SK-N-SH (cell line): ENCODE data around the gene TEAD3.
"Not testable (repeated sequence)": the region's sequence is repeated elsewhere in the genome, so short reads cannot be mapped to it uniquely, and the experiment has no call there.

Experiments
- EZH2phosphoT487 ChIP-seq: fragments of 200-600 bp; sonication (generic); IDR thresholded peaks from 2 replicates; pipeline ENCODE4 v1.6.1; 2017; ENCODE audit warnings: low read depth, mixed run types, mild to moderate bottlenecking, antibody characterized with exemption, moderate library complexity, borderline replicate concordance
- MXI1 ChIP-seq: IDR thresholded peaks from 2 replicates; pipeline ENCODE4 v1.6.1; 2012; ENCODE audit warnings: mild to moderate bottlenecking, low read depth, low read length, improper control_type of control experiment
- TCF12 ChIP-seq: IDR thresholded peaks from 2 replicates; pipeline ENCODE4 v1.4.0; 2012
- YY1 ChIP-seq: IDR thresholded peaks from 2 replicates; pipeline ENCODE4 v1.4.0; 2012; ENCODE audit warnings: low read depth, mild to moderate bottlenecking
- TF ChIP-seq, protein P1 (sequence below): fragments of 200-600 bp; sonication (generic); IDR thresholded peaks from 2 replicates; pipeline ENCODE4 v1.6.1; 2017; ENCODE audit warnings: antibody characterized with exemption, mild to moderate bottlenecking, moderate library complexity
- TF ChIP-seq, protein P2 (sequence below): fragments of 150-350 bp; IDR thresholded peaks from 2 replicates; pipeline ENCODE4 v1.6.1; 2017; ENCODE audit warnings: antibody characterized with exemption, low read length, low read depth, borderline replicate concordance
- TF ChIP-seq, protein P3 (sequence below): IDR thresholded peaks from 2 replicates; pipeline ENCODE4 v1.4.0; 2012; ENCODE audit warnings: low read depth, borderline replicate concordance
- TF ChIP-seq, protein P4 (sequence below): IDR thresholded peaks from 2 replicates; pipeline ENCODE4 v1.4.0; 2012; ENCODE audit warnings: low read depth

DNA sequence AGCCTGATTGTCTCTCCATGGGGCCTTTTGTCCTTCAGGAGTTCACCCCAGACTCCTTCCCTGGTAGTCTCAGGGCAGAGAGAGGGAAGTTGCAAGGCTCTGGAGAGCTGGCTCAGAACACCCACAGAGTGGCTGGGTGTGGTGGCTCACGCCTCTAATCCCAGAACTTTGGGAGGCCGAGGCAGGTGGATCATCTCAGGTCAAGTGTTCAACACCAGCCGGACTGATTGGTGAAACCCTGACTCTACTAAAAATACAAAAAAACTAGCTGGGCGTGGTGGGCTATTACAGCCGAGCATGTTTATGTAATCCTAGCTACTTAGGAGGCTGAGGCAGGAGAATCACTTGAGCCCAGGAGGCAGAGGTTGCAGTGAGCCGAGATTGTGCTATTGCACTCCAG, 39.0 kb upstream of the TEAD3 start:
- TF ChIP-seq YY1, EZH2phosphoT487, TCF12, MXI1: not testable (repeated sequence)
- TF ChIP-seq, protein P1, sequence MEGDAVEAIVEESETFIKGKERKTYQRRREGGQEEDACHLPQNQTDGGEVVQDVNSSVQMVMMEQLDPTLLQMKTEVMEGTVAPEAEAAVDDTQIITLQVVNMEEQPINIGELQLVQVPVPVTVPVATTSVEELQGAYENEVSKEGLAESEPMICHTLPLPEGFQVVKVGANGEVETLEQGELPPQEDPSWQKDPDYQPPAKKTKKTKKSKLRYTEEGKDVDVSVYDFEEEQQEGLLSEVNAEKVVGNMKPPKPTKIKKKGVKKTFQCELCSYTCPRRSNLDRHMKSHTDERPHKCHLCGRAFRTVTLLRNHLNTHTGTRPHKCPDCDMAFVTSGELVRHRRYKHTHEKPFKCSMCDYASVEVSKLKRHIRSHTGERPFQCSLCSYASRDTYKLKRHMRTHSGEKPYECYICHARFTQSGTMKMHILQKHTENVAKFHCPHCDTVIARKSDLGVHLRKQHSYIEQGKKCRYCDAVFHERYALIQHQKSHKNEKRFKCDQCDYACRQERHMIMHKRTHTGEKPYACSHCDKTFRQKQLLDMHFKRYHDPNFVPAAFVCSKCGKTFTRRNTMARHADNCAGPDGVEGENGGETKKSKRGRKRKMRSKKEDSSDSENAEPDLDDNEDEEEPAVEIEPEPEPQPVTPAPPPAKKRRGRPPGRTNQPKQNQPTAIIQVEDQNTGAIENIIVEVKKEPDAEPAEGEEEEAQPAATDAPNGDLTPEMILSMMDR: not testable (repeated sequence)
- TF ChIP-seq, protein P2, sequence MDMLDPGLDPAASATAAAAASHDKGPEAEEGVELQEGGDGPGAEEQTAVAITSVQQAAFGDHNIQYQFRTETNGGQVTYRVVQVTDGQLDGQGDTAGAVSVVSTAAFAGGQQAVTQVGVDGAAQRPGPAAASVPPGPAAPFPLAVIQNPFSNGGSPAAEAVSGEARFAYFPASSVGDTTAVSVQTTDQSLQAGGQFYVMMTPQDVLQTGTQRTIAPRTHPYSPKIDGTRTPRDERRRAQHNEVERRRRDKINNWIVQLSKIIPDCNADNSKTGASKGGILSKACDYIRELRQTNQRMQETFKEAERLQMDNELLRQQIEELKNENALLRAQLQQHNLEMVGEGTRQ: not testable (repeated sequence)
- TF ChIP-seq, protein P3, sequence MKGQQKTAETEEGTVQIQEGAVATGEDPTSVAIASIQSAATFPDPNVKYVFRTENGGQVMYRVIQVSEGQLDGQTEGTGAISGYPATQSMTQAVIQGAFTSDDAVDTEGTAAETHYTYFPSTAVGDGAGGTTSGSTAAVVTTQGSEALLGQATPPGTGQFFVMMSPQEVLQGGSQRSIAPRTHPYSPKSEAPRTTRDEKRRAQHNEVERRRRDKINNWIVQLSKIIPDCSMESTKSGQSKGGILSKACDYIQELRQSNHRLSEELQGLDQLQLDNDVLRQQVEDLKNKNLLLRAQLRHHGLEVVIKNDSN: not testable (repeated sequence)
- TF ChIP-seq, protein P4, sequence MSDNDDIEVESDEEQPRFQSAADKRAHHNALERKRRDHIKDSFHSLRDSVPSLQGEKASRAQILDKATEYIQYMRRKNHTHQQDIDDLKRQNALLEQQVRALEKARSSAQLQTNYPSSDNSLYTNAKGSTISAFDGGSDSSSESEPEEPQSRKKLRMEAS: not testable (repeated sequence)
